OCI-LY1 (cell line): ENCODE measurements around the gene NUP210L.
"Not testable (repeated sequence)": the region's sequence is repeated elsewhere in the genome, so short reads cannot be mapped to it uniquely, and the experiment has no call there.

Source experiments
- EZH2 ChIP-seq: fragments of 200-600 bp; sonication (generic), shearing (Covaris generic); IDR thresholded peaks from 2 replicates; pipeline ENCODE4 v1.8.0; 2017; ENCODE audit warnings: borderline replicate concordance, mixed run types, mild to moderate bottlenecking, antibody characterized with exemption, low read length, moderate library complexity, mixed read lengths
- TF ChIP-seq, protein P1 (sequence below): fragments of 200-600 bp; sonication (generic), shearing (Covaris generic); IDR thresholded peaks from 2 replicates; pipeline ENCODE4 v1.5.1; 2017; ENCODE audit warnings: mild to moderate bottlenecking, antibody characterized with exemption, low read length, moderate library complexity, mixed read lengths

DNA sequence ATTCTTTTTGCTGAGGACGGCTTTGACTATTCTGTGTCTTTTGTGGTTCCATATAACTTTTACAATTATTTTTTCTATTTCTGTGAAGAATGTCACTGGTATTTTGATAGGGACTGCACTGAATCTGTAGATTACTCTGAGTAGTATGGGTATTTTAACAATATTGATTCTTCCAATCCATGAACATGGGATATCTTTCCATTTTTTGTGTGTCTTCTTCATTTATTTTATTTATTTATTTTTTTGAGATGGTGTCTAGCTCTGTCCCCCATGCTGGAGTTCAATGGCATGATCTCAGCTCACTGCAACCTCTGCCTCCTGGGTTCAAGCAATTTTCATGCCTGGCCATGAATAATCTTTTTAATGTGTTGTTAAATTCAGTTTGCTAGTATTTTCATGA, 121.2 kb downstream of the NUP210L start:
- TF ChIP-seq, protein P1, sequence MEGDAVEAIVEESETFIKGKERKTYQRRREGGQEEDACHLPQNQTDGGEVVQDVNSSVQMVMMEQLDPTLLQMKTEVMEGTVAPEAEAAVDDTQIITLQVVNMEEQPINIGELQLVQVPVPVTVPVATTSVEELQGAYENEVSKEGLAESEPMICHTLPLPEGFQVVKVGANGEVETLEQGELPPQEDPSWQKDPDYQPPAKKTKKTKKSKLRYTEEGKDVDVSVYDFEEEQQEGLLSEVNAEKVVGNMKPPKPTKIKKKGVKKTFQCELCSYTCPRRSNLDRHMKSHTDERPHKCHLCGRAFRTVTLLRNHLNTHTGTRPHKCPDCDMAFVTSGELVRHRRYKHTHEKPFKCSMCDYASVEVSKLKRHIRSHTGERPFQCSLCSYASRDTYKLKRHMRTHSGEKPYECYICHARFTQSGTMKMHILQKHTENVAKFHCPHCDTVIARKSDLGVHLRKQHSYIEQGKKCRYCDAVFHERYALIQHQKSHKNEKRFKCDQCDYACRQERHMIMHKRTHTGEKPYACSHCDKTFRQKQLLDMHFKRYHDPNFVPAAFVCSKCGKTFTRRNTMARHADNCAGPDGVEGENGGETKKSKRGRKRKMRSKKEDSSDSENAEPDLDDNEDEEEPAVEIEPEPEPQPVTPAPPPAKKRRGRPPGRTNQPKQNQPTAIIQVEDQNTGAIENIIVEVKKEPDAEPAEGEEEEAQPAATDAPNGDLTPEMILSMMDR, result not testable (repeated sequence)
- not testable (repeated sequence) for TF ChIP-seq EZH2
